HG03342 (cell line): ENCODE measurements around the gene MGAT3.
"Not testable (repeated sequence)": the region's sequence is repeated elsewhere in the genome, so short reads cannot be mapped to it uniquely, and the experiment has no call there.

Source experiments
- ATAC-seq: cut with Tn5 transposase; IDR thresholded peaks from one replicate; pipeline ENCODE4 v1.9.1; 2021; ENCODE audit warnings: mild to moderate bottlenecking, moderate library complexity; ENCODE audit not compliant: unreplicated experiment

Gene MGAT3

DNA sequence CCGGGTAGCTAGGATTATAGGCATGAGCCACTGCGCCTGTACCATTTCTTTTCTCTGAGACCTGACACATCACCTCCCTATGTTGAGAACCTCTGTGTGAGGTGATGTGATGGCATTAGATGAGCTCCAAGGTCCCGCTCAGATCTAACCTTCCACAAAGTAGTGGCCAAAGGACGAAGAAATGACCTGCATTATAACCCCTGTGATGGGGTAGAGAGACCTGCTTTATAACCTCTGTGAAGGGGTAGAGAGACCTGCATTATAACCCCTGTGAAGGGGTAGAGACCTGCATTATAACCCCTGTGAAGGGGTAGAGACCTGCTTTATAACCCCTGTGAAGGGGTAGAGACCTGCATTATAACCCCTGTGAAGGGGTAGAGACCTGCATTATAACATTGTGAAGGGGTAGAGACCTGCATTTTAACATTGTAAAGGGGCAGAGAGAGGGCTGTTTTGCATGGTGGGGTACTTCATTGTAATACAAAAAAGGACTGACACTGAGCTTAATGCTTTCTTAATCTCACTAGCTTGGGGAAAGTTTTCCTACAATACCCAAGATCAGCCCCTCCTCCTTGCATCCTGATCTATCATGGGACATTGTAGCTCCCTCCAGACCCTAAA, 53.8 kb downstream of the MGAT3 start:
- ATAC-seq = no peak

GRCh38 chr22:39511226-39511625, 54.4 kb downstream of the MGAT3 start:
- ATAC-seq = no peak

- no peak for ATAC-seq
Measured at GRCh38 chr22:39512026-39512425, 55.2 kb downstream of the MGAT3 start.

DNA sequence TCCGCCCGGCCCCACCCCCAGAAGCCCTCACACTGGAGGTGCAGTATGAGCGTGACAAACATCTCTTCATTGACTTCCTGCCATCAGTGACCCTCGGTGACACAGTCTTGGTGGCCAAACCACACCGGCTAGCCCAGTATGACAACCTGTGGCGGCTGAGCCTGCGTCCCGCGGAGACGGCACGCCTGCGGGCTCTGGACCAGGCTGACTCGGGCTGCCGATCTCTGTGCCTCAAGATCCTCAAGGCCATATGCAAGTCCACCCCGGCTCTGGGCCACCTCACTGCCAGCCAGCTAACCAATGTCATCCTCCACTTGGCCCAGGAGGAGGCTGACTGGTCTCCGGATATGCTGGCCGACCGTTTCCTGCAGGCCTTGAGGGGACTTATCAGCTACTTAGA, 57.0 kb downstream of the MGAT3 start:
- no peak for ATAC-seq

- ATAC-seq = no peak
Measured at GRCh38 chr22:39514373-39514973, 57.7 kb downstream of the MGAT3 start.

DNA sequence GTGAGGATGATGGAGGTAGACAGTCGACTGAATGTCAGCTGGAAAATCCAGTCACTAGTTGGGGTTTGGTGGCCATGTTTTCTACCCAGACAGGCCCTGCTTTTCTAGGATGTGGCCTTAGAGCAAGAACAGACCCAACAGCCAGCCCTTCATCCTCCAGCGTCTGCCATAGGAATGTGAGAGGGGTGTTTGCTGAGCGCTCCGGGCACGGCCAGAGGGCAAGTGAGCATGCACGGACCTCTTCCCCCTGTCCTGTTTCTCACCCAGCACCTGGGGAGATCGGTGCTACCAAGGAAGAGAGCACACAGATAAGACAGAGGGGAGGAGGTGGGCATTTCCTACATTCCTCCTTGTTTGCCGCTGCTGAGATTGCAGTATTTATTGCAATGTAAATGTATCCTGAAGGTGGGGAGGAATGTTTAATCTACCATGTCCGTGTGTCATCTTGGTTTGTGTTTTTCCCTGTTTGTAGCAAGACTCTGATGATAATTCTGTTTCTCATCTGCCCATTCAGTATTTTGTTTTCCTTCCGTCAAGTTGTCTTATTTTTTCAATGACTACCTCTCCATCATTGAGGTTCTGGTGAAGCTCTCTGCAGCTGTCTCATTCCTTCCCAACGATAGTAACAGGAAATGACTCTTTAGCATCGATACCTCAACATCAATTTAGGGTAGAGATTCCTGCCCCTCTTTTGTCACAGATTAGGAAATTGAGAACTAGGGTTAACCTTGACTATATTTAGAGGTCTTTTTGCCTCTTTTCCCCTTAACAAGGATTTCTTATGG, 58.6 kb downstream of the MGAT3 start:
- ATAC-seq = no peak

- no peak for ATAC-seq
Measured at GRCh38 chr22:39517470-39517869, 60.7 kb downstream of the MGAT3 start.

- ATAC-seq = no peak
Measured at GRCh38 chr22:39518144-39518786, 61.5 kb downstream of the MGAT3 start.

DNA sequence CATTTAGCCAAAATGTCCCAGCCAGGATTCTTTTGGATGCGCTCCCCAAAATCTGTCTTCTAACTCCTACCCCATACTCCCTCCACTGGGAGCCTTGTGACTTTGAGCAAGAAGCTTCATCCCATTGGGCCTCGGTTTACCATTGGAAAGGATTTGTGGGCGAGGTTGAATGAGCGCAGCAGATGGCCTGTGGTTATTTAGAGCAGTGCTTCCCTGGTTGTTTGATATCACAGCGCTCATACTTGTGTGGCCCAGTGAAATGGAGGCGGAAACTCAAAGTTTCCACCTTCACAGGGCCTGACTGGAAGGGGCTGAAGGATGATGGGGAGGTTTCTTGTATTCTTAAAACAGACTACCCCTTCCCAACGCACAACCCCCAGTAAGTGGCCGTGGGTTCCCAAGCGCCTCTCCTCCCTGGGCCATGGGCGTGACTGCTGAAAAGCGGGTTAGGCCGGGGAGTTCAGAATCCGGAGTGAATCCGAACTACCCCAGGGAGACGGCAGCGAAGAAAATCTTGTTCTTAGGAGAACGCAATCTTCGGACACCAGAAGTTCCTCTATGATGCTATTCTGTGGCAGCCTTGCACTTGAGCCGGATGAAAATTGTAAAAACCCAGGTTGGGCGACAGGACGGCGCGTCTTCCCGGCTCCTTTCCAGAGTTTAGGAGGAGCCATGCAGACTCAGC, 62.3 kb downstream of the MGAT3 start:
- ATAC-seq = no peak

GRCh38 chr22:39519681-39520225, 62.9 kb downstream of the MGAT3 start:
- peak; percentile 75 for ATAC-seq

GRCh38 chr22:39520226-39521105, 63.7 kb downstream of the MGAT3 start, which contains the start of gene ATF4:
Gene ATF4 (plus strand): TSS chr22:39520562. CDS start chr22:39521446, 884 bp downstream.
- ATAC-seq = peak; percentile 33

- ATAC-seq = peak; percentile 4
Measured at GRCh38 chr22:39521106-39521885, 64.5 kb downstream of the MGAT3 start.

DNA sequence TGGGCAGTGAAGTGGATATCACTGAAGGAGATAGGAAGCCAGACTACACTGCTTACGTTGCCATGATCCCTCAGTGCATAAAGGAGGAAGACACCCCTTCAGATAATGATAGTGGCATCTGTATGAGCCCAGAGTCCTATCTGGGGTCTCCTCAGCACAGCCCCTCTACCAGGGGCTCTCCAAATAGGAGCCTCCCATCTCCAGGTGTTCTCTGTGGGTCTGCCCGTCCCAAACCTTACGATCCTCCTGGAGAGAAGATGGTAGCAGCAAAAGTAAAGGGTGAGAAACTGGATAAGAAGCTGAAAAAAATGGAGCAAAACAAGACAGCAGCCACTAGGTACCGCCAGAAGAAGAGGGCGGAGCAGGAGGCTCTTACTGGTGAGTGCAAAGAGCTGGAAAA, 65.3 kb downstream of the MGAT3 start:
- ATAC-seq = not testable (repeated sequence)

DNA sequence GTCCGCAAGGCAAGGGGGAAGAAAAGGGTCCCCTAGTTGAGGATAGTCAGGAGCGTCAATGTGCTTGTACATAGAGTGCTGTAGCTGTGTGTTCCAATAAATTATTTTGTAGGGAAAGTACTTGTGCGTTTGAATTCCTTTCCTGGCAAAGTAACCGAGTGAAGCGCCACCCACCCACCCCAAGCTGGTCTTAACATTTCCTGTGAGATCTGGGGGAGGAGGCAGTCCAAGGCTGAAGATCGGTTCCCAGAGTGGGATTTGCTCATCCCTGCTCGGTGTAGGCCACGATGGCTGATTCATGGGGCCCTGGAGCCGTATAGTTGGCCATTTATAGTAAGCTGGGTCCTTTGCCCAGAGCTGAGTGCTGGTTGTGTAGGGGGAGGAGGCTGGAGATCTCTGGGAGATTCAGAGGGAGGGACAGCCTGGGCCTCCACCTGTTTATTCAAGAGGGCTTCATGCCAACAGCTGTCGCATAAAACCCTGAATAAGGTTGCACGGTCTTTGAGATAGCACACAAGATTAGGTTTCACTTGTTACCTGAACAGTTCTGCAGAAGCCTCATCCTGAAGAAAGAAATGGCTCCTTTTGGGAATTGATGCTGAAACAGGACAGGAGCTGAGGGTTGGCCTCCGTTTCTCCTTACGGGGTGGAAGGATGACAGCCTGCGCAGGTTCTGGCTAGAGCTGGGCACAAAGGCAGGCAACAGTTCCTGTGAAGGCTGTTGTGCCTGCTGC, 65.9 kb downstream of the MGAT3 start:
- ATAC-seq = no peak

- no peak for ATAC-seq
Measured at GRCh38 chr22:39524089-39524752, 67.4 kb downstream of the MGAT3 start.

GRCh38 chr22:39524753-39525657, 68.2 kb downstream of the MGAT3 start:
- no peak for ATAC-seq

- no peak for ATAC-seq
Measured at GRCh38 chr22:39525658-39525975, 68.8 kb downstream of the MGAT3 start.
